Breast epithelium (tissue), 3 donors: ENCODE measurements around the gene AMIGO2.

ENCODE experiments used
- POLR2A ChIP-seq: fragments of 450-650 bp; IDR thresholded peaks from one replicate; pipeline ENCODE4 v1.6.1; 2016; ENCODE audit warnings: antibody characterized with exemption, mild to moderate bottlenecking, moderate library complexity
- POLR2AphosphoS5 ChIP-seq, 3 donors: sonication (generic); formaldehyde crosslinking; IDR thresholded peaks; one replicate each; pipeline ENCODE4 v1.6.1; 2017; ENCODE audit warnings: antibody characterized with exemption in 3 of 3
- TF ChIP-seq, protein P1 (sequence below), 3 donors: fragments of 450-650 bp; IDR thresholded peaks; one replicate each; pipeline ENCODE4 v1.5.1; 2016 to 2017; ENCODE audit warnings: antibody characterized with exemption in 3 of 3, mild to moderate bottlenecking in 3 of 3, moderate library complexity in 3 of 3

DNA sequence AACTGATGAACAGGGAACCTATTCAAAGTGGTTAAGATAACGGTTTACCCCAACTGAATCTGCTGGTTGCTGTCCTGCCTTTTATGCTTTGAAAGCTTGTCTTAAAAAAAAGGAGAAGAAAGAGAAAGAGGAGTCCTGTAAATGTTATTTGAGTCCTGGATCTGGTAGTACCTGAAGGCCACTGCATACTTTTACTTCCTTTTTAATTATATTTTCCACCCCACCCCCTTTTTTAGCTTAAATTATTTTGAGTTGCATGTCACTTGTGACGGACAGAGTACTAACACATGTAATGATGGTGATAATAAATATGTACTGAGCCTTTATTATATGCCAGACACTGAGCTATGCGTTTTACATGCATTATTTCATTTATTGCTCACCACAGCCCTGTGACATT lies 2.5 kb upstream of the AMIGO2 start:
- TF ChIP-seq, protein P1, sequence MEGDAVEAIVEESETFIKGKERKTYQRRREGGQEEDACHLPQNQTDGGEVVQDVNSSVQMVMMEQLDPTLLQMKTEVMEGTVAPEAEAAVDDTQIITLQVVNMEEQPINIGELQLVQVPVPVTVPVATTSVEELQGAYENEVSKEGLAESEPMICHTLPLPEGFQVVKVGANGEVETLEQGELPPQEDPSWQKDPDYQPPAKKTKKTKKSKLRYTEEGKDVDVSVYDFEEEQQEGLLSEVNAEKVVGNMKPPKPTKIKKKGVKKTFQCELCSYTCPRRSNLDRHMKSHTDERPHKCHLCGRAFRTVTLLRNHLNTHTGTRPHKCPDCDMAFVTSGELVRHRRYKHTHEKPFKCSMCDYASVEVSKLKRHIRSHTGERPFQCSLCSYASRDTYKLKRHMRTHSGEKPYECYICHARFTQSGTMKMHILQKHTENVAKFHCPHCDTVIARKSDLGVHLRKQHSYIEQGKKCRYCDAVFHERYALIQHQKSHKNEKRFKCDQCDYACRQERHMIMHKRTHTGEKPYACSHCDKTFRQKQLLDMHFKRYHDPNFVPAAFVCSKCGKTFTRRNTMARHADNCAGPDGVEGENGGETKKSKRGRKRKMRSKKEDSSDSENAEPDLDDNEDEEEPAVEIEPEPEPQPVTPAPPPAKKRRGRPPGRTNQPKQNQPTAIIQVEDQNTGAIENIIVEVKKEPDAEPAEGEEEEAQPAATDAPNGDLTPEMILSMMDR (IDR thresholded peaks at IDR 0.05), result no peak
- no peak for TF ChIP-seq POLR2A
- TF ChIP-seq POLR2AphosphoS5 (IDR thresholded peaks at IDR 0.05), result no peak
